Measurements from ENCODE around the gene PGD. TPM values are rescaled to one million over a fixed set of nuclear protein-coding genes. Genes with fewer than 3 reads are reported as not detected.
"Not testable (repeated sequence)": the region's sequence is repeated elsewhere in the genome, so short reads cannot be mapped to it uniquely, and the experiment has no call there.

PGD gene
- total RNA-seq, 3 donors from 2014 or later (not counting 1 experiment from before 2014, with no cell fraction given) = 35.8 to 113 (median 39.8) TPM

DNA sequence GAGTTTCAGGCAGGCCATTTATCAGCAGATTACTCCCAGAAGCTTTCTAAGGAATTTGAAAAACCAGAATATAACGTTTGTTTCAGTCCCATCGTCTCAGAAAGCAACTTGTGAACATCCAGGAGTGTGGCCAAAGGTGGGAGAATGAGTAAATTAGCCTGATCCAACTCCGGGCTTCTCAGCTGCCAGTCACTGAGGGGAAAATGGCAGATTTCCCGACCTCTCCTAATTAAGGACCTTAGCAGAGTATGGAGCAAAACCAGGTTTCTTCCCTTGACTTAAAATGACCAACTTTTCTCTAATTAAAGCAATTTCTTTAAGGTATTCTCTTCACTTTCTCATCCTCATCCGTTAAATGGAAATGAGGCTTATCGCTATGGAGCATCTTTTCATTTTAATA lies 52.0 kb downstream of the PGD start:
- WGBS (ENCODE audit: insufficient coverage) = 79% methylated on average over 4 of the region's 6 CpGs
- DNase-seq (no peak), ATAC-seq (no peak)
- Histone ChIP-seq H3K9me3 (ENCODE audit: control insufficient read depth, insufficient read depth, low read length) (peaks cover 5% of the 10 kb centered on the region), H3K4me3 (ENCODE audit: low read length) (no peak overlapping the region), H3K27me3 (ENCODE audit: control insufficient read depth, insufficient read depth, low read length) (no peaks in the 10 kb centered on the region), H3K27ac (ENCODE audit: low read length) (no peak overlapping the region), H3K36me3 (ENCODE audit: control insufficient read depth, insufficient read depth, low read length) (no peaks in the 10 kb centered on the region), H3K4me1 (ENCODE audit: control insufficient read depth, insufficient read depth, low read length) (no peaks in the 10 kb centered on the region)
- Mint-ChIP-seq H3K9me3 (no peaks in the 10 kb centered on the region), H3K27me3 (ENCODE audit: low read depth in 2 of 2) (peaks cover 5 to 20% of the 10 kb centered on the region in 2 donors), H3K4me3 (no peak overlapping the region), H3K36me3 (no peaks in the 10 kb centered on the region), H3K27ac (no peak overlapping the region), H3K4me1 (peaks cover 6 to 7% of the 10 kb centered on the region in 2 donors)
- TF ChIP-seq, protein P1, sequence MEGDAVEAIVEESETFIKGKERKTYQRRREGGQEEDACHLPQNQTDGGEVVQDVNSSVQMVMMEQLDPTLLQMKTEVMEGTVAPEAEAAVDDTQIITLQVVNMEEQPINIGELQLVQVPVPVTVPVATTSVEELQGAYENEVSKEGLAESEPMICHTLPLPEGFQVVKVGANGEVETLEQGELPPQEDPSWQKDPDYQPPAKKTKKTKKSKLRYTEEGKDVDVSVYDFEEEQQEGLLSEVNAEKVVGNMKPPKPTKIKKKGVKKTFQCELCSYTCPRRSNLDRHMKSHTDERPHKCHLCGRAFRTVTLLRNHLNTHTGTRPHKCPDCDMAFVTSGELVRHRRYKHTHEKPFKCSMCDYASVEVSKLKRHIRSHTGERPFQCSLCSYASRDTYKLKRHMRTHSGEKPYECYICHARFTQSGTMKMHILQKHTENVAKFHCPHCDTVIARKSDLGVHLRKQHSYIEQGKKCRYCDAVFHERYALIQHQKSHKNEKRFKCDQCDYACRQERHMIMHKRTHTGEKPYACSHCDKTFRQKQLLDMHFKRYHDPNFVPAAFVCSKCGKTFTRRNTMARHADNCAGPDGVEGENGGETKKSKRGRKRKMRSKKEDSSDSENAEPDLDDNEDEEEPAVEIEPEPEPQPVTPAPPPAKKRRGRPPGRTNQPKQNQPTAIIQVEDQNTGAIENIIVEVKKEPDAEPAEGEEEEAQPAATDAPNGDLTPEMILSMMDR (IDR thresholded peaks at IDR 0.05) = no peak
- intact Hi-C loops (cut with micrococcal nuclease) = no loop called here

DNA sequence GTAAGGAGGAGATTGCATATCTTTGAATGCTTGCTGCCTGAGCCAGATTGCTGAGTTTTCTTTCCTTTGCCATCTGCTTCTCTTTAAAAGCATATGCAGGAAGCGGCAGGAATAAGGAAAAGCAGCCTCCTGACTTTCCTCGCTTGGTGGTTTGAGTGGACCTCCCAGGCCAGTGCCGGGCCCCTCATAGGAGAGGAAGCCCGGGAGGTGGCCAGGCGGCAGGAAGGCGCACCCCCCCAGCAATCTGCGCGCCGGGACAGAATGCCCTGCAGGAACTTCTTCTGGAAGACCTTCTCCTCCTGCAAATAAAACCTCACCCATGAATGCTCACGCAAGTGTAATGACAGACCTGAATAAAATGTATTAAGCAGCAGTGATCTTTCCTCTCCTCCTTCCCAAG lies 52.4 kb downstream of the PGD start:
- H3K36me3 Mint-ChIP-seq = no peaks in the 10 kb centered on the region
- H3K9me3 Mint-ChIP-seq = no peaks in the 10 kb centered on the region
- TF ChIP-seq, protein P1 (IDR thresholded peaks at IDR 0.05) = no peak
- Histone ChIP-seq H3K4me3 (ENCODE audit: low read length) (no peak overlapping the region), H3K4me1 (ENCODE audit: control insufficient read depth, insufficient read depth, low read length) (no peaks in the 10 kb centered on the region), H3K27me3 (ENCODE audit: control insufficient read depth, insufficient read depth, low read length) (no peaks in the 10 kb centered on the region), H3K27ac (ENCODE audit: low read length) (no peak overlapping the region), H3K36me3 (ENCODE audit: control insufficient read depth, insufficient read depth, low read length) (no peaks in the 10 kb centered on the region), H3K9me3 (ENCODE audit: control insufficient read depth, insufficient read depth, low read length) (peaks cover 5% of the 10 kb centered on the region)
- 25% methylated on average over 9 of the region's 10 CpGs for WGBS (ENCODE audit: insufficient coverage)
- H3K4me3 Mint-ChIP-seq = no peak overlapping the region
- no peak for ATAC-seq
- intact Hi-C loops (cut with micrococcal nuclease) = no loop called here
- peaks cover 5 to 20% of the 10 kb centered on the region in 2 donors for H3K27me3 Mint-ChIP-seq (ENCODE audit: low read depth in 2 of 2)
- no peak overlapping the region for H3K27ac Mint-ChIP-seq
- no peak for DNase-seq
- peaks cover 6 to 7% of the 10 kb centered on the region in 2 donors for H3K4me1 Mint-ChIP-seq

DNA sequence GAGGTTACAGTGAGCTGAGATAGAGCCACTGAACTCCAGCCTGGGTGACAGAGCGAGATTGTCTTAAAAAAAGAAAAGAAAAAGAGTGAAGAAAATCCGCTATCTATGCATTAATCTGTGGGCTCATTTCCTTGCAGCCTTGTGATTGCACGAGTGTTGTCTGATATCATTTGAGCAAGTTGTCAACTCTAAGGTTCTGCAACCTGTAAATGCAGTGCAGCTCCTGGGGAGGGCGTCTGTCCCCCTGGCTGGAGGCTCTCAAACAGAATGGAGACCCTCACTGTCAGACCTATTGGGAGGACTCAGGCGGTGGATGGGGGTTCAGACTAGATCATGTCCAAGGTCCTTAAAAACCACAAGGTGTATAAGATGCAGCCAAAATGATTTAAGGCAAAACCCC lies 57.2 kb downstream of the PGD start:
- no peak for ATAC-seq
- no peak overlapping the region for H3K4me3 Mint-ChIP-seq
- TF ChIP-seq, protein P1 (IDR thresholded peaks at IDR 0.05) = no peak
- Histone ChIP-seq H3K36me3 (ENCODE audit: control insufficient read depth, insufficient read depth, low read length) (peaks cover 6% of the 10 kb centered on the region), H3K4me1 (ENCODE audit: control insufficient read depth, insufficient read depth, low read length) (no peaks in the 10 kb centered on the region), H3K4me3 (ENCODE audit: low read length) (no peak overlapping the region), H3K9me3 (ENCODE audit: control insufficient read depth, insufficient read depth, low read length) (peaks cover 5% of the 10 kb centered on the region), H3K27ac (ENCODE audit: low read length) (no peak overlapping the region), H3K27me3 (ENCODE audit: control insufficient read depth, insufficient read depth, low read length) (no peaks in the 10 kb centered on the region)
- no peak for DNase-seq
- intact Hi-C loops (cut with micrococcal nuclease) = no loop called here
- no peaks in the 10 kb centered on the region for H3K36me3 Mint-ChIP-seq
- H3K4me1 Mint-ChIP-seq = no peaks in the 10 kb centered on the region
- H3K27me3 Mint-ChIP-seq (ENCODE audit: low read depth in 2 of 2) = peaks cover 0 to 4% of the 10 kb centered on the region in 2 donors
- WGBS (ENCODE audit: insufficient coverage) = 89% methylated on average over 5 of the region's 5 CpGs
- H3K27ac Mint-ChIP-seq = no peak overlapping the region
- H3K9me3 Mint-ChIP-seq = no peaks in the 10 kb centered on the region

DNA sequence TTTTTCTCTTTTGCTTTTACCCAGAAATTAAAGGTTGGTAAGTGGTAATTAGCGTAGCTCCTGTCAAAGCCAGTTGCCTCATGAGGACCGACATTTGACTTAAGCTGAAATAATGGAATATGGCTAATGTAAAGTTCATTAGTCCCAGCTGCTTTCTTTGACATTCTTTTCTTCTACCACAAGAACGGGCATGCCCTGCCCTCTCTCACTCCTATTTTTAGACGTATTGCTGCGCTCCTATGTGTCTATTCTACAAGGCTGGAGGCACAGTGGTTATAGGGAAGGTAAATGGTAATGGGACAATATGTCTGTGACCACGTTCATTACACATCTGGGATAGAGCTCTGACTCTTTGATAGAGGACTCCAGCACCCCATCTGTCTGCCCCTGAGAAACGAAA lies 57.8 kb downstream of the PGD start:
- Mint-ChIP-seq H3K36me3 (no peaks in the 10 kb centered on the region), H3K27ac (no peak overlapping the region), H3K4me3 (no peak overlapping the region)

DNA sequence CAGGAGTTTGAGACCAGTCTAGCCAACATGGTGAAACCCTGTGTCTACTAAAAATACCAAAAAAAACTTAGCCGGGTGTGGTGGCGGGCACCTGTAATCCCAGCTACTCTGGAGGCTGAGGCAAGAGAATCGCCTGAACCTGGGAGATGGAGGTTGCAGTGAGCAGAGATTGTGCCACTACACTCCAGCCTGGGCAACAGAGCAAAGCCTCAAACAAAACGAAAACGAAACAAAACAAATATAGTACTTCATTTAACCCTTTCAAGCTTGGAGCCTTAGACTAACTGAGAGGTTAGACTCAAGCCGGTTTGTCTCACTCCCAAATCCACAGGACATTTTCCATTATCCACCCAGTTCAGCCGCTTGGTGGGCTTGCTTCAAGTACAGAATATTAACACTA lies 58.6 kb downstream of the PGD start:
- H3K4me1 Mint-ChIP-seq; H3K4me3 ChIP-seq (ENCODE audit: low read length); DNase-seq; ATAC-seq; intact Hi-C loops (cut with micrococcal nuclease); H3K36me3 Mint-ChIP-seq; H3K27me3 ChIP-seq (ENCODE audit: control insufficient read depth, insufficient read depth, low read length); H3K27ac Mint-ChIP-seq; H3K27ac ChIP-seq (ENCODE audit: low read length); H3K9me3 Mint-ChIP-seq; H3K9me3 ChIP-seq (ENCODE audit: control insufficient read depth, insufficient read depth, low read length); H3K4me1 ChIP-seq (ENCODE audit: control insufficient read depth, insufficient read depth, low read length); H3K4me3 Mint-ChIP-seq; H3K27me3 Mint-ChIP-seq (ENCODE audit: low read depth in 2 of 2): not testable (repeated sequence)
- peaks cover 12% of the 10 kb centered on the region for H3K36me3 ChIP-seq (ENCODE audit: control insufficient read depth, insufficient read depth, low read length)
- WGBS (ENCODE audit: insufficient coverage) = 72% methylated on average over 7 of the region's 7 CpGs

More for the DNA sequence above, 57.8 kb downstream of the PGD start:
- no peaks in the 10 kb centered on the region for H3K9me3 Mint-ChIP-seq
- no peaks in the 10 kb centered on the region for H3K4me1 ChIP-seq (ENCODE audit: control insufficient read depth, insufficient read depth, low read length)
- 94% methylated on average over 4 of the region's 7 CpGs for WGBS (ENCODE audit: insufficient coverage)
- DNase-seq (no peak), ATAC-seq (no peak)
- no peaks in the 10 kb centered on the region for H3K4me1 Mint-ChIP-seq
- no peak overlapping the region for H3K4me3 ChIP-seq (ENCODE audit: low read length)
- TF ChIP-seq, protein P1 (IDR thresholded peaks at IDR 0.05) = no peak
- no peak overlapping the region for H3K27ac ChIP-seq (ENCODE audit: low read length)
- intact Hi-C loops (cut with micrococcal nuclease) = no loop called here
- peaks cover 9% of the 10 kb centered on the region for H3K36me3 ChIP-seq (ENCODE audit: control insufficient read depth, insufficient read depth, low read length)
- H3K27me3 Mint-ChIP-seq (ENCODE audit: low read depth in 2 of 2) = no peaks in the 10 kb centered on the region
- H3K9me3 ChIP-seq (ENCODE audit: control insufficient read depth, insufficient read depth, low read length) = peaks cover 5% of the 10 kb centered on the region
- no peaks in the 10 kb centered on the region for H3K27me3 ChIP-seq (ENCODE audit: control insufficient read depth, insufficient read depth, low read length)
